IMR-90 (cell line): ENCODE results near the gene SERPINB1. TPM values are rescaled to one million over a fixed set of nuclear protein-coding genes. Genes with fewer than 3 reads are reported as not detected.

Experiments
- ATAC-seq: fragments of 200-7000 bp; cut with Tn5 transposase; 2 replicates; pipeline ENCODE4 v1.9.1; 2020; ENCODE audit warnings: low read depth, mild to moderate bottlenecking, moderate library complexity
- BruUV-seq: library from RNA; stranded (reverse); fragments of 400-500 nt; replicated peaks from 2 replicates; lab custom pipeline; 2021; lab: Mats Ljungman, UMichigan
- CTCF ChIA-PET: fragments of 300-600 bp; formaldehyde crosslinking; extraction: SDS; loops from one replicate; lab custom pipeline; 2021; ENCODE audit warnings: antibody characterized with exemption; lab: Yijun Ruan, JAX
- POLR2A ChIA-PET: fragments of 300-600 bp; sonication (Branson Sonifier 250); formaldehyde crosslinking; loops from one replicate; lab custom pipeline; 2022; ENCODE audit warnings: antibody characterized with exemption; ENCODE audit not compliant: unreplicated experiment; lab: Charles Lee
- DNase-seq: peaks from one replicate; pipeline ENCODE4 v3.0.0; 2013
- H2AFZ ChIP-seq: replicated peaks from 2 replicates; pipeline ENCODE3; 2013; ENCODE audit warnings: low read length, mild to moderate bottlenecking; ENCODE audit not compliant: poor library complexity
- H2AK5ac ChIP-seq: 2 replicates; pipeline ENCODE4 v1.6.1; 2013; ENCODE audit warnings: low read depth, low read length, inconsistent platforms
- H2AK9ac ChIP-seq: replicated peaks from 2 replicates; pipeline ENCODE3; 2013; ENCODE audit warnings: mild to moderate bottlenecking, low read depth, low read length, moderate library complexity; ENCODE audit not compliant: poor library complexity
- H2BK120ac ChIP-seq: 2 replicates; pipeline ENCODE4 v1.6.1; 2013; ENCODE audit warnings: low read depth, low read length, inconsistent platforms
- H2BK15ac ChIP-seq: 3 replicates; pipeline ENCODE4 v1.6.1; 2013; ENCODE audit warnings: low read depth, low read length, inconsistent platforms
- H2BK20ac ChIP-seq: 2 replicates; pipeline ENCODE4 v1.6.1; 2013; ENCODE audit warnings: low read depth, mild to moderate bottlenecking, inconsistent platforms, low read length, moderate library complexity
- H2BK5ac ChIP-seq: 2 replicates; pipeline ENCODE4 v1.6.1; 2013; ENCODE audit warnings: mild to moderate bottlenecking, low read depth, low read length, inconsistent platforms; ENCODE audit not compliant: poor library complexity, severe bottlenecking
- H3K14ac ChIP-seq: replicated peaks from 2 replicates; pipeline ENCODE4 v1.6.1; 2013; ENCODE audit warnings: low read depth, low read length, inconsistent platforms
- H3K18ac ChIP-seq: 2 replicates; pipeline ENCODE4 v1.6.1; 2013; ENCODE audit warnings: low read depth, low read length, control low read depth
- H3K23ac ChIP-seq: 2 replicates; pipeline ENCODE4 v1.6.1; 2013; ENCODE audit warnings: low read depth, low read length, inconsistent platforms
- H3K27ac ChIP-seq: 2 replicates; pipeline ENCODE4 v1.5.1; 2013; ENCODE audit warnings: mild to moderate bottlenecking, control low read depth, low read length; ENCODE audit not compliant: insufficient read depth
- H3K27me3 ChIP-seq: 2 replicates; pipeline ENCODE4 v1.6.1; 2013; ENCODE audit warnings: low read length; ENCODE audit not compliant: control insufficient read depth, insufficient read depth
- H3K36me3 ChIP-seq: 2 replicates; pipeline ENCODE4 v1.6.1; 2013; ENCODE audit warnings: low read length, mixed read lengths; ENCODE audit not compliant: control insufficient read depth, insufficient read depth
- H3K4ac ChIP-seq: 2 replicates; pipeline ENCODE4 v1.6.1; 2013; ENCODE audit warnings: low read depth, low read length, inconsistent platforms
- H3K4me1 ChIP-seq: 2 replicates; pipeline ENCODE4 v1.6.1; 2013; ENCODE audit warnings: low read length, mixed read lengths; ENCODE audit not compliant: control insufficient read depth, insufficient read depth
- H3K4me2 ChIP-seq: 2 replicates; pipeline ENCODE4 v1.6.1; 2013; ENCODE audit warnings: low read depth, mild to moderate bottlenecking, control low read depth, low read length, moderate library complexity
- H3K4me3 ChIP-seq: 2 replicates; pipeline ENCODE4 v1.5.1; 2013; ENCODE audit warnings: low read depth, mild to moderate bottlenecking, control low read depth, low read length, moderate library complexity; ENCODE audit not compliant: insufficient read depth
- H3K56ac ChIP-seq: 2 replicates; pipeline ENCODE4 v1.6.1; 2013; ENCODE audit warnings: low read length, inconsistent platforms; ENCODE audit not compliant: insufficient read depth; ENCODE audit errors: extremely low read depth
- H3K79me1 ChIP-seq, 2 experiments: 2 replicates each; pipeline ENCODE4 v1.6.1; 2013; ENCODE audit warnings: low read length in 2 of 2, inconsistent platforms in 1 of 2, low read depth in 1 of 2
- H3K9ac ChIP-seq: 2 replicates; pipeline ENCODE4 v1.6.1; 2013; ENCODE audit warnings: low read depth, low read length, control low read depth
- H3K9me1 ChIP-seq: 2 replicates; pipeline ENCODE4 v1.6.1; 2013; ENCODE audit warnings: low read length, inconsistent platforms; ENCODE audit not compliant: insufficient read depth
- H3K9me3 ChIP-seq: 2 replicates; pipeline ENCODE4 v1.6.1; 2013; ENCODE audit warnings: low read length; ENCODE audit not compliant: control insufficient read depth, insufficient read depth
- H4K20me1 ChIP-seq: 2 replicates; pipeline ENCODE4 v1.6.1; 2013; ENCODE audit warnings: low read length, inconsistent platforms; ENCODE audit not compliant: insufficient read depth
- H4K5ac ChIP-seq: 2 replicates; pipeline ENCODE4 v1.6.1; 2013; ENCODE audit warnings: mild to moderate bottlenecking, low read depth, low read length, control low read depth
- H4K8ac ChIP-seq, 2 experiments: 2 replicates each; pipeline ENCODE4 v1.6.1; 2013; ENCODE audit warnings: low read depth in 2 of 2, low read length in 2 of 2, control low read depth in 1 of 2, inconsistent platforms in 1 of 2
- H4K91ac ChIP-seq: 2 replicates; pipeline ENCODE4 v1.6.1; 2013; ENCODE audit warnings: low read depth, low read length, inconsistent platforms; ENCODE audit not compliant: insufficient read depth
- BHLHE40 ChIP-seq: fragments of 150-350 bp; IDR thresholded peaks from 2 replicates; pipeline ENCODE4 v1.6.1; 2016; ENCODE audit warnings: mild to moderate bottlenecking, low read depth, low read length
- CEBPB ChIP-seq: IDR thresholded peaks from 2 replicates; pipeline ENCODE4 v1.6.1; 2012; ENCODE audit warnings: low read depth, low read length, improper control_type of control experiment
- CHD1 ChIP-seq: IDR thresholded peaks from 2 replicates; pipeline ENCODE4 v1.6.1; 2012; ENCODE audit warnings: low read depth, low read length, improper control_type of control experiment
- FOS ChIP-seq: fragments of 150-350 bp; IDR thresholded peaks from 2 replicates; pipeline ENCODE4 v1.6.1; 2016; ENCODE audit warnings: low read depth, low read length
- MAFK ChIP-seq: IDR thresholded peaks from 2 replicates; pipeline ENCODE4 v1.6.1; 2012; ENCODE audit warnings: low read depth, low read length, improper control_type of control experiment
- MXI1 ChIP-seq: IDR thresholded peaks from 2 replicates; pipeline ENCODE4 v1.6.1; 2012; ENCODE audit warnings: low read depth, mild to moderate bottlenecking, low read length, moderate library complexity, borderline replicate concordance
- NFE2L2 ChIP-seq: fragments of 150-350 bp; IDR thresholded peaks from 2 replicates; pipeline ENCODE4 v1.6.1; 2016; ENCODE audit warnings: low read depth, mild to moderate bottlenecking, low read length
- POLR2A ChIP-seq: IDR thresholded peaks from 2 replicates; pipeline ENCODE4 v1.6.1; 2012; ENCODE audit warnings: mild to moderate bottlenecking, low read depth, low read length
- RAD21 ChIP-seq: IDR thresholded peaks from 2 replicates; pipeline ENCODE4 v1.6.1; 2012; ENCODE audit warnings: low read length, improper control_type of control experiment
- RCOR1 ChIP-seq: IDR thresholded peaks from 2 replicates; pipeline ENCODE4 v1.6.1; 2012; ENCODE audit warnings: mild to moderate bottlenecking, low read length, improper control_type of control experiment; ENCODE audit not compliant: insufficient replicate concordance
- RFX5 ChIP-seq: IDR thresholded peaks from 2 replicates; pipeline ENCODE4 v1.8.0; 2012; ENCODE audit warnings: low read depth, mild to moderate bottlenecking, low read length, moderate library complexity
- SMC3 ChIP-seq: fragments of 150-350 bp; IDR thresholded peaks from 2 replicates; pipeline ENCODE4 v1.6.1; 2016; ENCODE audit warnings: low read depth, mild to moderate bottlenecking, antibody characterized with exemption, low read length, moderate library complexity
- WGBS, 2 experiments: methylation state at CpG; one replicate each; pipeline versions ENCODE4 v1.1.5 to v1.1.7; 2013; ENCODE audit warnings: missing lambda C conversion rate in 2 of 2; ENCODE audit not compliant: insufficient read length in 1 of 2; ENCODE audit errors: extremely low coverage in 2 of 2; 5-methylcytosine and 5-hydroxymethylcytosine counted together
- dilution Hi-C: fragments of 300-500 bp; cut with HindIII; formaldehyde crosslinking; loops from one replicate; pipeline ENCODE4 v1.14.3; 2018; ENCODE audit warnings: low sequenced_read_pairs; ENCODE audit not compliant: unreplicated experiment
- in situ Hi-C: fragments of 300-500 bp; cut with MboI; formaldehyde crosslinking; loops from 3 replicates; pipeline ENCODE4 v1.14.3; 2019; ENCODE audit warnings: low sequenced_read_pairs, inconsistent platforms, mixed read lengths
- intact Hi-C: fragments of 100-400 bp; cut with micrococcal nuclease; formaldehyde crosslinking; loops from 2 replicates; pipeline ENCODE4 v1.10.0; 2022
- polyA plus RNA-seq, 3 experiments: library from polyadenylated mRNA; depleted of rRNA; stranded (reverse); fragments of >200 nt; gene quantifications; 2 replicates each; pipeline ENCODE4 v1.2.3, GENCODE V29; 2012; ENCODE audit warnings: low replicate concordance in 1 of 3
- total RNA-seq: library from RNA; depleted of rRNA; stranded (reverse); fragments of >200 nt; gene quantifications from 2 replicates; pipeline ENCODE4 v1.2.3, GENCODE V29; 2012
- TF ChIP-seq, protein P1 (sequence below): fragments of 150-350 bp; IDR thresholded peaks from 2 replicates; pipeline ENCODE4 v1.6.1; 2016; ENCODE audit warnings: low read depth, mild to moderate bottlenecking, low read length, moderate library complexity, borderline replicate concordance
- TF ChIP-seq, protein P2 (sequence below): conservative IDR thresholded peaks from 2 replicates; pipeline ENCODE4 v1.5.1; 2012; ENCODE audit warnings: mild to moderate bottlenecking, low read depth, low read length, improper control_type of control experiment
- TF ChIP-seq, protein P3 (sequence below): fragments of 150-350 bp; IDR thresholded peaks from 2 replicates; pipeline ENCODE4 v1.6.1; 2017; ENCODE audit warnings: mild to moderate bottlenecking, antibody characterized with exemption, low read length, low read depth

The SERPINB1 gene
- total and polyA plus RNA-seq, 2 of the 4 experiments (the other 2 are of a cell fraction), result 6.1 to 9.1 TPM

DNA sequence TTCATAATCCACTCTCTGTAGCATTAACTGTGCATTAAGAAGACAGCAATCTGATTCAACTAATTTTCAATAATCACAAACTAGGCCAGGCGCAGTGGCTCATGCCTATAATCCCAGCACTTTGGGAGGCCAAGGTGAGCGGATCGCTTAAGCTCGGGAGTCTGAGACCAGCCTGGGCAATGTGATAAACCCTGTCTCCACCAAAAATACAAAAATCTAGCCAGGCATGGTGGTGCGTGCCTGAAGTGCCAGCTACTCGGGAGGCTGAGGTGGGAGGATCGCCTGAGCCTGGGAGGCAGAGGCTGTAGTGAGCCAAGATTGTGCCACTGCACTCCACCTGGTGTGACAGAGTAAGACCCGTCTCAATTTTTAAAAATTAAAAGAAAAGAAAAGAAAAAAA is 32.0 kb upstream of the SERPINB1 start:
- 100% methylated on average over 2 of the region's 8 CpGs; no CpG with 5 or more reads in 1 of the 2 experiments for WGBS, 2 experiments
- H4K91ac ChIP-seq, result no peak overlapping the region
- peaks cover 19% of the 10 kb centered on the region for H3K4me1 ChIP-seq
- in situ Hi-C loops (no loop called here), intact Hi-C loops (no loop called here), dilution Hi-C loops (no loop called here)
- H3K9ac ChIP-seq, result no peak overlapping the region
- H3K9me3 ChIP-seq, result no peaks in the 10 kb centered on the region
- no peak overlapping the region for H2BK20ac ChIP-seq
- no peak overlapping the region for H3K56ac ChIP-seq
- H2BK15ac ChIP-seq, result no peak overlapping the region
- no peak overlapping the region for H4K8ac ChIP-seq
- H3K14ac ChIP-seq, result no peak overlapping the region
- ATAC-seq (no peak), DNase-seq (no peak)
- no peak overlapping the region for H3K4ac ChIP-seq
- H3K36me3 ChIP-seq, result no peaks in the 10 kb centered on the region
- no peak for TF ChIP-seq MXI1
- TF ChIP-seq RCOR1, result no peak
- no peak for TF ChIP-seq CEBPB
- TF ChIP-seq POLR2A, result no peak
- no peak for TF ChIP-seq CHD1
- TF ChIP-seq RAD21, result no peak
- TF ChIP-seq, protein P1, sequence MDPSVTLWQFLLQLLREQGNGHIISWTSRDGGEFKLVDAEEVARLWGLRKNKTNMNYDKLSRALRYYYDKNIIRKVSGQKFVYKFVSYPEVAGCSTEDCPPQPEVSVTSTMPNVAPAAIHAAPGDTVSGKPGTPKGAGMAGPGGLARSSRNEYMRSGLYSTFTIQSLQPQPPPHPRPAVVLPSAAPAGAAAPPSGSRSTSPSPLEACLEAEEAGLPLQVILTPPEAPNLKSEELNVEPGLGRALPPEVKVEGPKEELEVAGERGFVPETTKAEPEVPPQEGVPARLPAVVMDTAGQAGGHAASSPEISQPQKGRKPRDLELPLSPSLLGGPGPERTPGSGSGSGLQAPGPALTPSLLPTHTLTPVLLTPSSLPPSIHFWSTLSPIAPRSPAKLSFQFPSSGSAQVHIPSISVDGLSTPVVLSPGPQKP, result no peak
- TF ChIP-seq RFX5, result no peak
- TF ChIP-seq, protein P2, sequence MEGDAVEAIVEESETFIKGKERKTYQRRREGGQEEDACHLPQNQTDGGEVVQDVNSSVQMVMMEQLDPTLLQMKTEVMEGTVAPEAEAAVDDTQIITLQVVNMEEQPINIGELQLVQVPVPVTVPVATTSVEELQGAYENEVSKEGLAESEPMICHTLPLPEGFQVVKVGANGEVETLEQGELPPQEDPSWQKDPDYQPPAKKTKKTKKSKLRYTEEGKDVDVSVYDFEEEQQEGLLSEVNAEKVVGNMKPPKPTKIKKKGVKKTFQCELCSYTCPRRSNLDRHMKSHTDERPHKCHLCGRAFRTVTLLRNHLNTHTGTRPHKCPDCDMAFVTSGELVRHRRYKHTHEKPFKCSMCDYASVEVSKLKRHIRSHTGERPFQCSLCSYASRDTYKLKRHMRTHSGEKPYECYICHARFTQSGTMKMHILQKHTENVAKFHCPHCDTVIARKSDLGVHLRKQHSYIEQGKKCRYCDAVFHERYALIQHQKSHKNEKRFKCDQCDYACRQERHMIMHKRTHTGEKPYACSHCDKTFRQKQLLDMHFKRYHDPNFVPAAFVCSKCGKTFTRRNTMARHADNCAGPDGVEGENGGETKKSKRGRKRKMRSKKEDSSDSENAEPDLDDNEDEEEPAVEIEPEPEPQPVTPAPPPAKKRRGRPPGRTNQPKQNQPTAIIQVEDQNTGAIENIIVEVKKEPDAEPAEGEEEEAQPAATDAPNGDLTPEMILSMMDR, result no peak
- TF ChIP-seq FOS, result no peak
- no peak for TF ChIP-seq BHLHE40
- TF ChIP-seq, protein P3, sequence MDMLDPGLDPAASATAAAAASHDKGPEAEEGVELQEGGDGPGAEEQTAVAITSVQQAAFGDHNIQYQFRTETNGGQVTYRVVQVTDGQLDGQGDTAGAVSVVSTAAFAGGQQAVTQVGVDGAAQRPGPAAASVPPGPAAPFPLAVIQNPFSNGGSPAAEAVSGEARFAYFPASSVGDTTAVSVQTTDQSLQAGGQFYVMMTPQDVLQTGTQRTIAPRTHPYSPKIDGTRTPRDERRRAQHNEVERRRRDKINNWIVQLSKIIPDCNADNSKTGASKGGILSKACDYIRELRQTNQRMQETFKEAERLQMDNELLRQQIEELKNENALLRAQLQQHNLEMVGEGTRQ, result no peak
- TF ChIP-seq SMC3, result no peak
- no peak for TF ChIP-seq NFE2L2
- TF ChIP-seq MAFK, result no peak
- POLR2A ChIA-PET, result no interaction called here
- no peaks in the 10 kb centered on the region for H3K9me1 ChIP-seq
- H3K23ac ChIP-seq, result no peak overlapping the region
- no peak overlapping the region for H4K5ac ChIP-seq
- H2AFZ ChIP-seq, result no peak overlapping the region
- no peak overlapping the region for H3K4me3 ChIP-seq
- no peaks in the 10 kb centered on the region for H3K27me3 ChIP-seq
- H2AK9ac ChIP-seq, result no peak overlapping the region
- H4K20me1 ChIP-seq, result no peaks in the 10 kb centered on the region
- H2BK120ac ChIP-seq, result no peak overlapping the region
- no peak overlapping the region for H2AK5ac ChIP-seq
- no TSS peak for BruUV-seq
- no peak overlapping the region for H3K18ac ChIP-seq
- no peak overlapping the region for H3K27ac ChIP-seq
- no peaks in the 10 kb centered on the region for H3K79me1 ChIP-seq
- H3K4me2 ChIP-seq, result no peak overlapping the region
- CTCF ChIA-PET, result no interaction called here
- H2BK5ac ChIP-seq, result no peak overlapping the region
